ENCODE measurements around the gene GPANK1. TPM values are rescaled to one million over a fixed set of nuclear protein-coding genes. Genes with fewer than 3 reads are reported as not detected.
A peak's percentile ranks its signal among the peaks of the same experiment; 100 is the strongest.

Gene GPANK1
- total and polyA plus RNA-seq, 9 of the 15 experiments (the other 6 are each of a cell fraction or from before 2014, with no cell fraction given), result 32.2 to 111 (median 46.3) TPM

- TF ChIP-seq CBX2 (IDR thresholded peaks at IDR 0.05; ENCODE audit: insufficient read depth, low read length, poor library complexity, severe bottlenecking) (no peak), HNRNPL (IDR thresholded peaks at IDR 0.05; ENCODE audit: low read depth, low read length) (no peak), PHF20 (IDR thresholded peaks at IDR 0.05; ENCODE audit: partially characterized antibody) (no peak), TRIM28 (IDR thresholded peaks at IDR 0.05) (no peak), NKRF (IDR thresholded peaks at IDR 0.05; ENCODE audit: borderline replicate concordance) (peak; percentile 83), ZNF511 (CRISPR knock-in tag; IDR thresholded peaks at IDR 0.05) (no peak), U2AF2 (optimal IDR thresholded peaks at IDR 0.05; ENCODE audit: low read depth, low read length) (no peak), RNF2 (IDR thresholded peaks at IDR 0.05) (no peak), CBX8 (IDR thresholded peaks at IDR 0.05; ENCODE audit: borderline replicate concordance, extremely low read depth, low read depth, low read length, poor library complexity, severe bottlenecking) (no peak), MED1 (CRISPR knock-in tag; IDR thresholded peaks at IDR 0.05; ENCODE audit: borderline replicate concordance) (no peak), OTX1 (CRISPR knock-in tag; IDR thresholded peaks at IDR 0.05) (no peak), SMAD1 (IDR thresholded peaks at IDR 0.05; ENCODE audit: low read depth, low read length, partially characterized antibody) (no peak), CSDE1 (IDR thresholded peaks at IDR 0.05) (no peak)
- TF ChIP-seq, protein P1, sequence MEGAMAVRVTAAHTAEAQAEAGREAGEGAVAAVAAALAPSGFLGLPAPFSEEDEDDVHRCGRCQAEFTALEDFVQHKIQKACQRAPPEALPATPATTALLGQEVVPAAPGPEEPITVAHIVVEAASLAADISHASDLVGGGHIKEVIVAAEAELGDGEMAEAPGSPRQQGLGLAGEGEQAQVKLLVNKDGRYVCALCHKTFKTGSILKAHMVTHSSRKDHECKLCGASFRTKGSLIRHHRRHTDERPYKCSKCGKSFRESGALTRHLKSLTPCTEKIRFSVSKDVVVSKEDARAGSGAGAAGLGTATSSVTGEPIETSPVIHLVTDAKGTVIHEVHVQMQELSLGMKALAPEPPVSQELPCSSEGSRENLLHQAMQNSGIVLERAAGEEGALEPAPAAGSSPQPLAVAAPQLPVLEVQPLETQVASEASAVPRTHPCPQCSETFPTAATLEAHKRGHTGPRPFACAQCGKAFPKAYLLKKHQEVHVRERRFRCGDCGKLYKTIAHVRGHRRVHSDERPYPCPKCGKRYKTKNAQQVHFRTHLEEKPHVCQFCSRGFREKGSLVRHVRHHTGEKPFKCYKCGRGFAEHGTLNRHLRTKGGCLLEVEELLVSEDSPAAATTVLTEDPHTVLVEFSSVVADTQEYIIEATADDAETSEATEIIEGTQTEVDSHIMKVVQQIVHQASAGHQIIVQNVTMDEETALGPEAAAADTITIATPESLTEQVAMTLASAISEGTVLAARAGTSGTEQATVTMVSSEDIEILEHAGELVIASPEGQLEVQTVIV (CRISPR knock-in tag; IDR thresholded peaks at IDR 0.05; ENCODE audit: borderline replicate concordance), result no peak
- TF ChIP-seq, protein P2, sequence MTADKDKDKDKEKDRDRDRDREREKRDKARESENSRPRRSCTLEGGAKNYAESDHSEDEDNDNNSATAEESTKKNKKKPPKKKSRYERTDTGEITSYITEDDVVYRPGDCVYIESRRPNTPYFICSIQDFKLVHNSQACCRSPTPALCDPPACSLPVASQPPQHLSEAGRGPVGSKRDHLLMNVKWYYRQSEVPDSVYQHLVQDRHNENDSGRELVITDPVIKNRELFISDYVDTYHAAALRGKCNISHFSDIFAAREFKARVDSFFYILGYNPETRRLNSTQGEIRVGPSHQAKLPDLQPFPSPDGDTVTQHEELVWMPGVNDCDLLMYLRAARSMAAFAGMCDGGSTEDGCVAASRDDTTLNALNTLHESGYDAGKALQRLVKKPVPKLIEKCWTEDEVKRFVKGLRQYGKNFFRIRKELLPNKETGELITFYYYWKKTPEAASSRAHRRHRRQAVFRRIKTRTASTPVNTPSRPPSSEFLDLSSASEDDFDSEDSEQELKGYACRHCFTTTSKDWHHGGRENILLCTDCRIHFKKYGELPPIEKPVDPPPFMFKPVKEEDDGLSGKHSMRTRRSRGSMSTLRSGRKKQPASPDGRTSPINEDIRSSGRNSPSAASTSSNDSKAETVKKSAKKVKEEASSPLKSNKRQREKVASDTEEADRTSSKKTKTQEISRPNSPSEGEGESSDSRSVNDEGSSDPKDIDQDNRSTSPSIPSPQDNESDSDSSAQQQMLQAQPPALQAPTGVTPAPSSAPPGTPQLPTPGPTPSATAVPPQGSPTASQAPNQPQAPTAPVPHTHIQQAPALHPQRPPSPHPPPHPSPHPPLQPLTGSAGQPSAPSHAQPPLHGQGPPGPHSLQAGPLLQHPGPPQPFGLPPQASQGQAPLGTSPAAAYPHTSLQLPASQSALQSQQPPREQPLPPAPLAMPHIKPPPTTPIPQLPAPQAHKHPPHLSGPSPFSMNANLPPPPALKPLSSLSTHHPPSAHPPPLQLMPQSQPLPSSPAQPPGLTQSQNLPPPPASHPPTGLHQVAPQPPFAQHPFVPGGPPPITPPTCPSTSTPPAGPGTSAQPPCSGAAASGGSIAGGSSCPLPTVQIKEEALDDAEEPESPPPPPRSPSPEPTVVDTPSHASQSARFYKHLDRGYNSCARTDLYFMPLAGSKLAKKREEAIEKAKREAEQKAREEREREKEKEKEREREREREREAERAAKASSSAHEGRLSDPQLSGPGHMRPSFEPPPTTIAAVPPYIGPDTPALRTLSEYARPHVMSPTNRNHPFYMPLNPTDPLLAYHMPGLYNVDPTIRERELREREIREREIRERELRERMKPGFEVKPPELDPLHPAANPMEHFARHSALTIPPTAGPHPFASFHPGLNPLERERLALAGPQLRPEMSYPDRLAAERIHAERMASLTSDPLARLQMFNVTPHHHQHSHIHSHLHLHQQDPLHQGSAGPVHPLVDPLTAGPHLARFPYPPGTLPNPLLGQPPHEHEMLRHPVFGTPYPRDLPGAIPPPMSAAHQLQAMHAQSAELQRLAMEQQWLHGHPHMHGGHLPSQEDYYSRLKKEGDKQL (CRISPR knock-in tag; IDR thresholded peaks at IDR 0.05; ENCODE audit: borderline replicate concordance), result no peak
Observed at GRCh38 chr6:31659649-31660380, 5.0 kb downstream of the GPANK1 start (continued).
